ENCODE measurements around the gene OSBP2.
A peak's percentile ranks its signal among the peaks of the same experiment; 100 is the strongest.

OSBP2 gene

DNA sequence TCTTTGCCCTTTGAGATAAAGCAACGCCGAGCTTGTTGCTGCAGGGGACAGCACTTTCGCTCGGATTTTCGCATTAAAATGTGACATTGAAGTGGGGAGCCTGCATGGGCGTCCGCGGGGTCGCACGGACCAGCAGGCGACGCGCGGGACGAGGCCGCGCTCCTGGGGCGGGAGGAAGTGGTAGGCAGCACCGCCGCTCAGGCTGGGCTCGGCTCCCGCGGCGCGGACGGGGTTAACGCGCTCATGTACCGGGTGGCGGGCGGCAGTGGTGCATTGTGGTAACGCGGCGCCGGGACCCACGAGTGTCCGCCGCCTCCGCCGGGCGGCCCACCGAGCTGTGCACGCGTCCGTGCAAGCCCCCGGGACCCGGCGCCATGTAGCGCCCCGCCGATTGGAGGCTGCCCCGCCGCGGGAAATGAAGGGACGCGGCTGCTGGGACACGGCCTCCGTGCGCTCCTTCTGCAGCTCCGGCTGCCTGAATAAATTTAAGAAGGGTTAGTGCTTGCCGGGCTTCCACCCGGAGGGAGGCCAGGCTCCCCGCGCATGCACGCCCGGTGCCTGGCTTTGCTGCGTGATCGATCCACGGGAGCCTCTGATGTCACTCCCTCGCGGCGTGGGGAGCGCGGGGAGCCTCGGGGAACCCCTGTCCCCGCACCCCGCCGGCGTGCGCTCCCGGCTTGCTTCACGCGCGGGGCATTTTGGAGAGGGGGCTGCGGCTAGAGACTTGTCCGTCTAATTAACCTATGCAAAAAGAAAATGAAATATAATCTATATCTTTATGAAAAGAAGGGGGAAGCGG, 127.7 kb downstream of the OSBP2 start:
- no peak for DNase-seq

- no peak for DNase-seq
Measured at GRCh38 chr22:30823015-30823370, 128.3 kb downstream of the OSBP2 start.

GRCh38 chr22:30824096-30824495, 129.4 kb downstream of the OSBP2 start:
- DNase-seq = no peak

- no peak for DNase-seq
Measured at GRCh38 chr22:30824711-30825110, 130.0 kb downstream of the OSBP2 start.

GRCh38 chr22:30825711-30826505, 131.2 kb downstream of the OSBP2 start:
- DNase-seq = no peak

GRCh38 chr22:30826670-30827355, 132.1 kb downstream of the OSBP2 start:
- peak; percentile 21 for DNase-seq

- DNase-seq = no peak
Measured at GRCh38 chr22:30827646-30828045, 133.0 kb downstream of the OSBP2 start.

DNA sequence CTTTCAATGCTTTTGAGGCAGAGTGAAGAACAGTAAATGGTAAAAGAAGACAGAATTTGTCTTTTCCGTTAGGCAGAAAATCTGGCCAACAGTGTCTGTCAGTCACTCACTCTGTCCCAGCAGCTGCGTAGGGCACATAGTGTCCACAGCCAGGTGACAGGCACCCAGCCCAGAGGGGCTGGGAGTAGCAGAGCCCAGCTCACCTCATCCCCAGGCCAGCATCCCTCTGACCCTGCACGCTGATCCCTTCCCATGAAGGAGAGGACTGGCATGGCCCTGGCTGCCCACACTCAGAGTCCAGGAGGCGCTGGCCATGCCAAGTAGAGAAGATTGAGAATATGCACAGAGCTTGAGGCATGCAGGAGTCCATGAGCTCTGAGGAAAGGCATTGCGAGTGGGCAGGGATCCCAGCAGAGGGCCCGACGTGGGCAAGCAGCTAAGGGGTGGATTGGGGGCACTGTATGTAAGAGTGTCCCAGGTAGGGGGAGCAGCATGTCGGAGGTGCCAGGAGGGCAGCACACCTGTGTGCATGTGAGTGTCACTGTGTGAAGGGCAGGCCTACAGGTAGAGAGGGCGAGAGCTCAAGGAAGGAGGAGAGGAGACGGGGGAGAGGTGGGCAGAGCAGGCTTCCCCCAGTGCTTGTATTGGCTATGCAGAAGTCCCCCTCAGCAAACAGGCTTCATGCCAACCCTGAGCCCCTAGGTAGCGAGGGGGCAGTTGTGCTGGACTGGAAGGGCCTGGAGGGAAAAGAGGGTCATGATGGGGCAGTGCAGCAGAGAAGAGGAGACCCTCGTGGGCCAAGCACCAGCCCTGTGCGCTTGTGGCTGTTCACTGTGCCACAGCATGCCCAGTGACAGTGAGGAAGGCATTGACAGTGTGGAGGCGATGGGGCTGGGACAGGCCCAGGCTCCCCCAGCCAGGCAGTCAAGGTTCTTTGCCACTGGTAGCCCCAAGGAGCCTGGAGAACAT, 133.8 kb downstream of the OSBP2 start:
- DNase-seq = no peak

GRCh38 chr22:30829901-30830550, 135.4 kb downstream of the OSBP2 start:
- DNase-seq = no peak

DNA sequence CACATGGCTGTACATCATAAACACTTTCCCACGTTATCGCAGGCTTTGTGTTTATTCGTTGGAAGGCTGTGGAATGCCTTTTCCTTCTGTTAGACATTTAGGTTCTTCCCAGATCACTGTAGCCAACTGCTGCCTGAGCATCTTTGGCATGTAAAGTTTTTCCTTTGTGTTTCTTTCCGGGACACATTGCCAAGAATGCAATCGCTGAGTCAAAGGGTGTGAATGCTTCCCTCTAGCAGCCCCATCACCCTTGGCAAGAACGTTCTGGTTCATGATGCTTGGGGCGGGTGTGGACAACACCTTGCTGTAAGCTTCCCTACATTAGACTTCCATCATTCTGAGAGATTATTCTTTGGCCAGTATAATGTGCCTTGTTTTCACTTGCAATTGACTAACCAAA, 136.2 kb downstream of the OSBP2 start:
- no peak for DNase-seq

DNA sequence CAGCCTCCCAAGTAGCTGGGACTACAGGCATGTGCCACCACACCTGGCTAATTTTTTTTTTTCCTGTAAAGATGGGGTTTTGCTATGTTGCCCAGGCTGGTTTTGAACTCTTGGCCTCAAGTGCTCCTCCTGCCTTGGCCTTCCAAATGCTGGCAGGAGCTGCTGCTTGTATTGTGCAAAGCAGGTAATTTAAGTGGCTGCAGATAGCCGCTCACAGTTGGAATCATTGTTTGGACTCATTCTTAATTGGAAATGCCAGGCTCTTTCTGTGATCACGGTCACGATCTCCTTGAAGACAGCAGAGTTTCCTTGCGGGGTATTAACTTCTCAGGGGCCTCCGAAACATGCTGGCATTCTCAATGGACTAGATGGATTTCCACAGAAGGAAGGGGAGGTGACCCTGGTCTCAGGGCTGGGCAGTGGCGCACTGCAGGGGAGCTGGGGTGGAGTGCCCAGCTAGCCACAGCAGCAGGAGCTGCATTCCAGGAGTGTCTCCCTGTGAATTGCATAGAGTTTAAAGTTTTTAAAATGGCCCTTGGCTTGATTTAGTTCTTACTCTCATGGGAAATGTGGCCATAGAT, 137.8 kb downstream of the OSBP2 start:
- no peak for DNase-seq

- no peak for DNase-seq
Measured at GRCh38 chr22:30833322-30833721, 138.6 kb downstream of the OSBP2 start.

- DNase-seq = no peak
Measured at GRCh38 chr22:30837531-30837930, 142.9 kb downstream of the OSBP2 start.

DNA sequence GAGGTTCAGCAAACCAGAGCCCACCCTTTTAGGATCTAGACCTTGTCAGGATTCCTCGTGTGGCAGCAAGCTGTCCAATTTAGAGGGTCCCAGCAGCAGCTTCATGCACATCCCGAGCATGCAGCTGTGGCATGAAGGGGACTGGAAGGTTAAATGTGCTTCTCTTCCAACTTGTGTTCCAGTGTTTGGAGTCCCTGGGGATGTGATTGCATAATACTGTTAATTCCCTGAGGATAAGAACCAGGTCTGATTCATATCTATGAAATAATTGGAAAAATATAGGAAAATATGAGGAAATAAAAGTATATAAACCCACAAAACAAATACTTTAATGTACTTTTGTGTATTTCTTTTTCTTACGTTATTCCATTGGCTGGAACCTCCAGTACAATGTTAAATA, 143.4 kb downstream of the OSBP2 start:
- DNase-seq = no peak

DNA sequence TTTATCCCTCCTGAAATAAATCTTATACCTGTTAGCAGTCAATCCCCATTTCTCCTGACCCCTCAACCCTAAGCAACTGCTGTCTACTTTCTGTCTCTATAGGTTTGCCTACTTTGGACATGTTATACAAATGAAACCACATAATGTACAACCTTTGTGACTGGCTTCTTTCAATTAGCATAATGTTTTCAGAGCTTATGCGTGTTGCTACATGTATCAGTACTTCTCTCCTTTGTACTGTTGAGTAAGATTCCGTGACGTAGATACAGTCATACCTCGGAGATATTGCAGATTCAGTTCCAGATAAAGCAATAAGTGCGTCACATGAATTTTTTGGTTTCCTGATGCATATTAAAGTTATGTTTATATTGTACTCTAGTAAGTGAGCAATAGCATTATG, 146.6 kb downstream of the OSBP2 start:
- DNase-seq = no peak

DNA sequence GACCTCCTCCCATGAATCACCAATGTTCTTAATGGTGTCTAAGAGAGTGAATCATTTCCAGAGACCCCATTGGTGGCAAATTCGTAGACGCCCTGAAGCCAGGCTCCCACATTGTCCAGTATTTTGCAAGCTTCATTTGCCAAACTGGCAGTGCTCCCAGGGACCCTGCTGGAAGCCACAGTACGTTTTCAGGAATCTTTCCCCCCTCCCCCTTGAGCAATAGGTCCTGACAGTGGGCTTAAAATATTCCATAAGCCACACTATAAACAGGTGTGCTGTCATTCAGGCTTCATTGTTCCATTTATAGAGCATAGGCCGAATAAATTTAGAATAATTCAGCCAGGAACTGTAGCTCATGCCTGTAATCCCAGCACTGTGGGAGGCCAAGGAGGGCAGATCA, 148.6 kb downstream of the OSBP2 start:
- no peak for DNase-seq

DNA sequence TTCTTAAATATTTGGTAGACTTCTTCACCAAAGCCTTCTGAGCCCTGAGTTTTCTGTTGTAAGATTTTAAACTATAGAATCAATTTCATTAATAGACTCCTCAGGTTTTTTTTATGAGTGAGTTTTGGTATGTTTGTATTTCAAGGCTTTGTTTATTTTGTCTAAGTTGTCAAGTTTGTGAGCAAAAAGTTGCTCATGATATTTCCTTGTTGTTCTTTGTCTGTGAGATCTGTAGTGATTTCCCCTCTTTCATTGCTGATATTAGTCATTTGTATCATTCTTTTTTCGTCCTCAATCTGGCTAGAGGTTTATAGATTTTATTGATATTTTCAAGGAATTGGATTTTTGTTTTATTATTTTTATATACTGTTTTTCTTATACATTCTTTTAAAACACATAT, 152.9 kb downstream of the OSBP2 start:
- DNase-seq = no peak

GRCh38 chr22:30855266-30855665, 160.6 kb downstream of the OSBP2 start:
- no peak for DNase-seq

DNA sequence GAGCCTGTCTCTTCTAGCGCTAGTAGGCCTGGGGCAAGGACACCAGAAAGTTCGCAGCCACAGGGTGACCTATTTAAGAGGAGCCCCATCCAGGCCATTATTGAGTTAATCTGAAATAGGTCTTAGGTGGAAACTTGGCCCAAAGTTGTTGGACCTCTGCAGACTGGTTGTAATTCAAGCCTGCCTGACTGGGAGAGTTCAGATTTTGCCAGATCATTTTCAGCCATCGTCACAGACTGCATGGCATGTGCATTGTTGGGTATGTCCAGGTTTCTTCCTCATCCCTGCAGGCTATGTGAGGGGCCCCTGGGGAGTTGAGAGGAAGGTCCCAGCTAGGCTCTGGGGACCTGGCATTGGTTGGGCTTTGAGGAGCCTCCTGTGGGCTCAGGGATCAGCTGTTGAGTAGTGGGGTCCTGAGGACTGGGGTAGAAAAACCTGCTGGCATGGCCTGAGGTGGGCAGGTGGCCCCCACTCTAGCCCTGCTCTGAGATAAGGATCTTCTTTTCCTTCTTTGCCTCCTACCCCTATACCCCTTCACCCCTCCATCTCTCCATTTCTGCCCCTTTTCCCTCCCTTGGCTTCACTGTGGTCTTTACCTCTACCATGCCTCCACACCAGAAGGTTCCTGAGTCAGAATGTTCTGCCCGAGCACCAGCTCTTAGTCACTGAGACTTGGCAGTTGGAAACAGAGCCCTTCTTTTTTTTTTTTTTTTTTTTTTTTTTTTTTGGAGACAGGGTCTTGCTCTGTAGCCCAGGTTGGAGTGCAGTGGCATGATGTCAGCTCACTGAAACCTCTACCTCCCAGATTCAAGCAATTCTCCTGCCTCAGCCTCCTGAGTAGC, 161.2 kb downstream of the OSBP2 start:
- DNase-seq = no peak

GRCh38 chr22:30856741-30857502, 162.2 kb downstream of the OSBP2 start:
- no peak for DNase-seq
